Left cardiac atrium (tissue), 4 donors: ENCODE data around the gene KIF27. TPM values are rescaled to one million over a fixed set of nuclear protein-coding genes. Genes with fewer than 3 reads are reported as not detected.
"Not testable (repeated sequence)": the region's sequence is repeated elsewhere in the genome, so short reads cannot be mapped to it uniquely, and the experiment has no call there.

Source experiments
- ATAC-seq, 2 donors: fragments of 200-7000 bp; cut with Tn5 transposase; one replicate each; pipeline ENCODE4 v1.9.1; 2020; ENCODE audit warnings: mild to moderate bottlenecking in 2 of 2, moderate library complexity in 2 of 2
- DNase-seq: peaks from one replicate; pipeline ENCODE4 v3.0.0-alpha.2; 2020
- intact Hi-C, 2 donors: fragments of 100-400 bp; cut with DNase I; formaldehyde crosslinking; loops; one replicate each; pipeline versions ENCODE4 v1.14.1 to v1.15.1; 2022 to 2023
- long read RNA-seq: library from polyadenylated mRNA; unstranded; transcript quantifications from one replicate; pipeline ENCODE4 v2.0.0, GENCODE V29; 2021
- total RNA-seq, 2 donors: library from RNA; stranded (reverse); fragmentation: NEBNext Ultra II Directional; extraction: Animal tissue kit (Norgen Biotek cat#: 25700); gene quantifications; one replicate each; pipeline ENCODE4 v1.2.1, GENCODE V29; 2021
- donor health status: DM: no; HTN: yes; CAD: no.
- donor health status: DM: no; HTN: yes; CAD: no; lungs with severe emphysema.
- donor health status: DM: yes; HTN: yes; CAD: no.
- donor health status: Dilated cardiomyopathy.

The KIF27 gene, protein sequence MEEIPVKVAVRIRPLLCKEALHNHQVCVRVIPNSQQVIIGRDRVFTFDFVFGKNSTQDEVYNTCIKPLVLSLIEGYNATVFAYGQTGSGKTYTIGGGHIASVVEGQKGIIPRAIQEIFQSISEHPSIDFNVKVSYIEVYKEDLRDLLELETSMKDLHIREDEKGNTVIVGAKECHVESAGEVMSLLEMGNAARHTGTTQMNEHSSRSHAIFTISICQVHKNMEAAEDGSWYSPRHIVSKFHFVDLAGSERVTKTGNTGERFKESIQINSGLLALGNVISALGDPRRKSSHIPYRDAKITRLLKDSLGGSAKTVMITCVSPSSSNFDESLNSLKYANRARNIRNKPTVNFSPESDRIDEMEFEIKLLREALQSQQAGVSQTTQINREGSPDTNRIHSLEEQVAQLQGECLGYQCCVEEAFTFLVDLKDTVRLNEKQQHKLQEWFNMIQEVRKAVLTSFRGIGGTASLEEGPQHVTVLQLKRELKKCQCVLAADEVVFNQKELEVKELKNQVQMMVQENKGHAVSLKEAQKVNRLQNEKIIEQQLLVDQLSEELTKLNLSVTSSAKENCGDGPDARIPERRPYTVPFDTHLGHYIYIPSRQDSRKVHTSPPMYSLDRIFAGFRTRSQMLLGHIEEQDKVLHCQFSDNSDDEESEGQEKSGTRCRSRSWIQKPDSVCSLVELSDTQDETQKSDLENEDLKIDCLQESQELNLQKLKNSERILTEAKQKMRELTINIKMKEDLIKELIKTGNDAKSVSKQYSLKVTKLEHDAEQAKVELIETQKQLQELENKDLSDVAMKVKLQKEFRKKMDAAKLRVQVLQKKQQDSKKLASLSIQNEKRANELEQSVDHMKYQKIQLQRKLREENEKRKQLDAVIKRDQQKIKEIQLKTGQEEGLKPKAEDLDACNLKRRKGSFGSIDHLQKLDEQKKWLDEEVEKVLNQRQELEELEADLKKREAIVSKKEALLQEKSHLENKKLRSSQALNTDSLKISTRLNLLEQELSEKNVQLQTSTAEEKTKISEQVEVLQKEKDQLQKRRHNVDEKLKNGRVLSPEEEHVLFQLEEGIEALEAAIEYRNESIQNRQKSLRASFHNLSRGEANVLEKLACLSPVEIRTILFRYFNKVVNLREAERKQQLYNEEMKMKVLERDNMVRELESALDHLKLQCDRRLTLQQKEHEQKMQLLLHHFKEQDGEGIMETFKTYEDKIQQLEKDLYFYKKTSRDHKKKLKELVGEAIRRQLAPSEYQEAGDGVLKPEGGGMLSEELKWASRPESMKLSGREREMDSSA (N-terminal part only)
- 1 to 10 TPM; 4.5 to 4.8 TPM for total RNA-seq
- long read RNA-seq, partial matches to known transcripts, result 2 of 6 reads
- long read RNA-seq, other reads (novel, unspliced or antisense), result 4 of 6 reads

DNA sequence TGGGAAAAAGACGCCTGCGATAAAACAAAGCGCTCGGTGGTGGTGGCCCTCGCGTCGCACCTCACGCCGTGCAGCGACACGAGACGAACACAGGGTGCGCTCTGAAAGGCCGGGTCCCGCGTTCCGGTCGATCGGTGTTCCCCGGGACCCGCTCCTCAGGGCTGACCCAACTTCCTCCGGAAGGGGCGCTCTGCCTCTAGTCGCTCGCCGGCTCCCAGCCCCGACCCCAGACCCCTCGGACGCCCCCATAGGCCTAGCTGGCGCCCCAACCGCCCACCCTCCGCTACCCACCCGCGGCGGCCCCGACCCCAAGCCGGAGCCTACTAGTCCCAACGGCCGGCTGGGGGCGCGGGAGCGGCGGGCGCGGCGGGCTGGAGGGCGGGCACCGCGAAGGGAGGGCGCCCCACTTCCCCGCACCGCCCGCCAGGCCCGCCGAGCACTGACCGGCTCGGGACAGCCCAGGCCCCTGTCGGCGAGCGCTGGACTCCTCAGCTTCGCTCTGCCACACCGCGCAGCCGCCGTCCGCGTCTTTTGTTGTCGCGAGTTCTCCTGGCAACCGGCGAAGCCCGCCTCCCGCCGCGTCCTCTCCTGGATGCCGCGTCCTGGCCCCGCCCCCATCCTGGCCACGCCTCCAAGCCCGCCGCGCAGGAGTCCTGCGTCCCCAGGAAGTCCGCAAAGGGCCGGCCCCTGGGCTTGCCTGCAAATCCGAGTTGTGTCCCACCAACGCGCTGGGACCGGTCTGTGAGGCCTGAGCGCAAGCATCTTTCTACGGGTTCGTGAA lies at the start of gene KIF27:
TSS of gene KIF27 (minus strand) at position 506 of the 781 bp plus-strand sequence. CDS start 5,841 bp downstream, outside the sequence.
- intact Hi-C loops, result loop anchor here in 1 of 2 donors (5.0 kb wide), 1 partner anchor 61 kb away; the partner anchor contains the start of genes HNRNPK and RMI1
- peak; percentile 98 to 99 for ATAC-seq
- DNase-seq, result peak; percentile 99

DNA sequence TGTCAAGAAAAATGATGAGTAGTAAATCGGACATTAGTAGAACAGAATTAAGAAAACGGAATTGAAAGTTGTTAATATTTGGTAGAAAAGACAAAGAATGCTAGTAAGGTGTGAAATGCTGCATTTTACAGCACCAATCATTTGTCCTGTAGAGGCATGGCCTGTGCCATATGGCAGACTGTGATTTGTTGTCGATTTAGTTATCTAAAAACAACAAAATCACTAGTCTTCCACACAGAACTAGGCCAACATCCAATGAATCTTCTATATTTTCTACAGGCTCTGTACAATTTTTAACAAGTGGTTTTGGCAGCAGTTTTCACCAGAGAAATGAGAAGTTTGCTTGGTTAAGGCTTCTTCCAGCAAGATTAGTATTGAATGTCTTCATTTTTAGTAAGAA lies 48.4 kb upstream of the KIF27 start:
- ATAC-seq, result no peak
- no peak for DNase-seq
- intact Hi-C loops, result no loop called here

DNA sequence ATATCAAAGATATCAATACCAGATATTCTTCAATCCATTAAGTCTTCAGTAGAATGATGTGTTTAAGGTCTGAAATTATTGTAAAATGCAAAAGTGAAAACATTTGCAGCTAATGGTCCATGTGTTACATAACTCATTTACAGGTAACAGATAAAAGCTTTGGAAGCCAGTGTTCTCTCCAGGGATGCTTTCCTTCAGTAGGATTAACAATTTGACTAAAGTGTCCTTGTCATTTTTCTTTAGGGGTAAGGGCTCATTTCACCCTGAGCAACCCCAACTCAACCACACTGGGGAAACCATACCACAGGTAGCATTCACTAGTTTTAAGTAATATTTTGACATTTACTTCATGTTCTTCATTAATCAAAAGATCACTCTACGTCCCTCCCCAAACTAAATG lies 45.8 kb upstream of the KIF27 start:
- DNase-seq (no peak), ATAC-seq (no peak)
- intact Hi-C loops, result no loop called here

DNA sequence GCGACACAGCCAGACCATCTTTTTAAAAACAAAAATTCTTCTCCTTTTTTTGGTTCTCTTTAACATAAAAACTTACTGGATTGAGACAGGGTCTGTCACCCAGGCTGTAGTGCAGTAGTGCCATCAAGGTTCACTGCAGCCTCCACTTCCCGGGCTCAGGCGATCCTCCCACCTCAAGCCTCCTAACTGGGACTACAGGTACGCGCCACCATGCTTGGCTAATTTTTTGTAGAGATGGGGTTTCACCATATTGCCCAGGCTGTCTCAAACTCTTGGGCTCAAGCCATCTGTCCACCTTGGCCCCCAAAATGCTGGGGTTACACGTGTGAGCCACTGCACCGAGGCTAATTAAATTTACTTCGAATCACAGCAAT lies 45.0 kb upstream of the KIF27 start:
- ATAC-seq (peak; percentile 4 to 39), DNase-seq (no peak)
- intact Hi-C loops, result no loop called here

DNA sequence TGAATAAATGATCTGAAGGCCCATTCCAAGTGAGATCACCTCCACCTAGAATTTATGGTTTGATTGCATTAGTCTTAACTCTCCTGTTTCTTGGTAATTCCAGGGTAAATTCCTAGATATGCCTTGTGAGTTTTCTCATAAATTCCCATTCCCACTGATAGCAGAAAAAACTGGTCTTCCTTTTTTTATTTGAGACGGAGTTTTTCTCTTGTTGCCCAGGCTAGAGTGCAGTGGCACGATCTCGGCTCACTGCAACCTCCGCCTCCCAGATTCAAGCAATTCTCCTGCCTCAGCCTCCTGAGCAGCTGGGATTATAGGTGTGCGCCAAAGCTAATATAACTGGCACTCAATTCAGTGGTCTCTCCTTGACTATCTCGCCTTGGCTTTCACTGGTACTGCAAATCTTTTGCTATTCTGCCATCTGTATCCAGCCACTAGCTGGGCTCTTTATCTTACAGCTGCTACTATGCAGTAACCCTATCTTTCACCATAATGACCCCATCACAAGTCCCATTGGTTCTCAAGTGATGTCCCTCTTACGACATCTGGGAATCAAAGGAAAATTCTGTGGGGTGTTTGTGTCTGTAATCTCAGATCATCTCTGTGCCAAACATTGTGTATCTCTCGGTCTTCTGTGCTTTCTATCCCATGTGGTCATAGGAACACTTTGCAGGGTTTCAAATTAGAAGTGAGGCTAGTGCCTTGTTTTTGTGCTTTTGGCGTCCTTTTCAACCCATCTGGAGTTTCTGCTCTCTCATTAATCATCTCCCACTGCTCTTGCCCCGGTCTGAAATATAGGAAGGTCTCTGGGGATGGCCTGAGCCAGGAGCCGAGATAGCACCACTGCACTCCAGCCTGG lies 44.3 kb upstream of the KIF27 start:
- ATAC-seq (peak; percentile 31 to 47), DNase-seq (no peak)
- intact Hi-C loops, result no loop called here

DNA sequence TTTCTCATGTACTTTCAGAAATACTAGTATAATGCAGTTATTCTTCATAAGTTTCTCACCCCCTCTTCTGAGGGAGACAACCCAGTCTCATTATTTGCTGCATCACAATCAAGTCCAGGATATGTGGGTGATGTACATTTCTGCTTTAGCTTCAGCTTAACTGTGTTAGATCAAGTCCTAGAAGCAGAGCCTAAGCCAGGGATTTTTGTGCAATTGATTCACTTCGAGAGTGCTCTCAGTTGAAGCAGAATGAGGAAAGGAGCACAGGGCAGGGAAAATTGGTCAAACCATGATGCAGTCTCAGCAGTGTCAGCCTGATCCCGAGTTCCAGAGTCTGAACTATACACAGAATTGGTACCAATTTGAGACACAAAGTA lies 43.7 kb upstream of the KIF27 start:
- DNase-seq (no peak), ATAC-seq (peak; percentile 11 to 18)
- intact Hi-C loops, result no loop called here

DNA sequence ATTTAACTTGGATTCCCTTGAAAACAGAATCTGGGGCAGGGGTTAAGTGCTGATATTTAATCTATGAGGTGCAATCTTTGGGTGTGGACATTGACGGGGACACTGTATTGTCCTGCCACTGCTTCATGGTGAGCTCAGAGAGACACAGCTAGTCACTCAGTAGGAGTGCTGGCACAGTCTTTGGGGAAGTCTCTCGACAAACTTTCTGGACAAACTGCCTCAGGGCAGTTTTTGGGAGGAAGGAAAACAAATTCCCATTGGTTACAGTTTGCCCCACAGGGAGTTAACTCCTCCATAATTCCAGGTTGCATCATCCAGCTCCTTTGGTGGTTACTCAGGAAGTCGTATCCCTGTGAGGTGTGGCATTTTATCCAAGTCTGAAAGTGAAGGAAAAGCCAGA lies 40.9 kb upstream of the KIF27 start:
- ATAC-seq, result no peak

DNA sequence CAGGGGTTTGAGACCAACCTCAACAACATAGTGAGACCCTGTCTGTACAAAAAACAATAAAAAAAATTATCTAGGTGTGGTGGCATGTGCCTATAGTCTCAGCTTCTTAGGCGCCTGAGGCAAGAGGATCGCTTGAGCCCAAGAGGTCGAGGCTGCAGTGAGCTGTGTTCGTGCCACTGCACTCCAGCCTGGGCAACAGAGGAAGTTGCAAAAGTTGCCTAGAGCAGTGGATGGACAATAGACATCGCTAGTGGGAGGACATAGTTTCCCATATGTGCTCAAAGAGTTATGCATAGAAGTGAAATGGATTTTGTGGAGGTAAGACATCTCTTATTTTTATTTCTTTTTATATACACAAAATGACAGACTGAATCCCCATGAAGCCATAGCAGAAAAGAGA lies 39.8 kb upstream of the KIF27 start:
- no peak for ATAC-seq

More for the DNA sequence above, 40.9 kb upstream of the KIF27 start:
- no peak for DNase-seq
- intact Hi-C loops, result no loop called here

DNA sequence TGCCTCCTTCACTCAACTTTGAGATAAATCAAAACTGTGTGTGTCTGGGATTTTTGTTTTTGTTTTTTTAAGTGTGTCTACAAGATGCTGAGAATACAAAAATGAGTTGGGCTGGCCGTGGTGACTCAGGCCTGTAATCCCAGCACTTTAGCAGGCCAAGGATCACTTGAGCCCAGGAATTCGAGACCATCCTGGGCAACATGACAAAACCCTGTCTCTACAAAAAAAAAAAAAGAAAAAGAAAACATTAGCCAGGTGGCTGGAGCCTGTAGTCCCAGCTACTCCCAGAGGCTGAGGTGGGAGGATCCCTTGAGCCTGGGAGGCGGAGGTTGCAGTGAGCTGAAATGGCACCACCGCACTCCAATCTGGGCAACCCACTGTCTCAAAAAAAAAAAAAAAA lies 37.8 kb upstream of the KIF27 start:
- ATAC-seq, result peak in 1 of 2 donors; percentile 7
- no peak for DNase-seq
- intact Hi-C loops, result no loop called here

More for the DNA sequence above, 39.8 kb upstream of the KIF27 start:
- DNase-seq, result no peak
- intact Hi-C loops, result no loop called here

DNA sequence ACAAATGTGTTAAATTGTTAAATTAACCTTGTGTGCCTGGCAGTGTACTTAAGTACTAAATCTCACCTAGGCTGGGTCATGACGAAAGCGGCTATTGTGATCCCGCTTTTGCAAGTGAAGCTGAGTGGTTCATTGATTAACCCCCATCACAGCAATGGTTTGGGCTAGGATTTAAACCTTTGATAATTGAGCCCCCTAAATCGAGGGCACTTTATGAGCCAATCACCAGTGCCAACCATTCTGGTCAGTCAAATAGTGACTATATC lies 35.9 kb upstream of the KIF27 start:
- DNase-seq (no peak), ATAC-seq (no peak)
- intact Hi-C loops, result no loop called here

DNA sequence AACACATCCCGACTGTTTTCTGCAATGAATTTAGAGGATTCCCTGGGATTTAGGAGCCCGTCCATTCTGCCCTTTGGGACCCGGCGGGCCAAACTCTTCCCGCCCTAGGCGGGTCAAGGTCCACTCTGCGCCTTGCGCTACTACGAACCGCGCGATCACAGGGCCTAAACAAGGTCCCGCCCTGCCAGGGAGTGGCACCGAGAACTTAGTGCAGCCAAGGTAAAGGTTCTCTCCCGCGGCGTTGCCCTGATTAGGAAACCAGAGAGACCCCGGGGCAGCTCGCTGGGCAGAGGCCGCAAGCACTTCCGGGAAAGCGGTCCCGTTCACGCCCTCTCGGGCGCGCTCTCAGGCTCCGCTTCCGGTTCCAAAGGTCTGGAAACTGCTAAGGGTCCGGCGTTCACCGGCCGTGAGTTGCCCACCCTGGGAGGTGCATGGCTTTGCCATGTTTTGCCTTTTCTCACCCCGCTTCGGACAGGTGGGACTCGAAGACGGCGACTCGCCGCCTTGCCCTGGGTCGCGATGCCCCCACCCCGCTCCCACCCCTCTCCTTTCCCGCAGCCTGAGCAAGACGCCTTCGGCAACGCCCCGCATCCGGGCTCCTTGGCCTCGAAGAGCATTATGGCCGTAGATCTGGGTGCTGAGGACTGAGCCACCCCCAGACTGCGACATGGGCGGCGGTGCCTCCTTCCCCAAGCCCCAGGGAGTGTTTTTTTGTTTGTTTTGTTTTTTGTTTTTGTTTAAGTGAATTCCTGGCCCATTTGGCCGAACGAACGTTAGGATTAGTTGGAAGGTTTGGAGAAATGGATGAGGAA lies 35.4 kb upstream of the KIF27 start:
- intact Hi-C loops, result no loop called here

DNA sequence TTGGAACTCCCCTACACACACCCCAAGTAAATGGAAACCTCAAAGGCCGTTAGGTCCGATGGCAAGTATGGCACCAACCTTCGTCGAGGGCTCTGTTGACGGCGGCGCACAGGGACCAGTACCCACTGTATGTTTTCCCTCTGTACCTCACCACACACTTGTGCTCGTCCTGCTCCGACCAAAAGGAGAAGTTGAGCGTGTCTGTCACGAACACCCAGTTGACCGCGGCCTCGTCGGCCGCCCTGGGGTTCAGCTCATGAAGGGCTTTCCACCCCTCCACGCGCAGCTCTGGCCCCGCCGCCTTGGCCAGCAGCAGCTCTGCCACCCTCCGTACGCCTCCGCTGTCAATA lies 34.8 kb upstream of the KIF27 start:
- peak; percentile 61 to 70 for ATAC-seq
- intact Hi-C loops, result no loop called here
- DNase-seq, result peak; percentile 47

More for the DNA sequence above, 35.4 kb upstream of the KIF27 start:
- DNase-seq (peak; percentile 86), ATAC-seq (peak; percentile 96)

DNA sequence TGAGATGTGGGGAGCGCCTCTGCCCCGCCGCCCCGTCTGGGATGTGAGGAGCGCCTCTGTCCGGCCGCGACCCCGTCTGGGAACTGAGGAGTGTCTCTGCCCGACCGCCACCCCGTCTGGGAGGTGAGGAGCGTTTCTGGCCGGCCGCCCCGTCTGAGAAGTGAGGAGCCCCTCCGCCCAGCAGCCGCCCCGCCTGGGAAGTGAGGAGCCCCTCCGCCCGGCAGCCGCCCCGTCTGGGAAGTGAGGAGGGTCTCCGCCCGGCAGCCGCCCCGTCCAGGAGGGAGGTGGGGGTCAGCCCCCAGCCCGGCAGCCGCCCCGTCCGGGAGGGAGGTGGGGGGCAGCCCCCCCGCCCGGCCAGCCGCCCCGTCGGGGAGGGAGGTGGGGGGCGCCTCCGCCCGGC lies 26.9 kb upstream of the KIF27 start:
- ATAC-seq, intact Hi-C loops, DNase-seq: not testable (repeated sequence)

DNA sequence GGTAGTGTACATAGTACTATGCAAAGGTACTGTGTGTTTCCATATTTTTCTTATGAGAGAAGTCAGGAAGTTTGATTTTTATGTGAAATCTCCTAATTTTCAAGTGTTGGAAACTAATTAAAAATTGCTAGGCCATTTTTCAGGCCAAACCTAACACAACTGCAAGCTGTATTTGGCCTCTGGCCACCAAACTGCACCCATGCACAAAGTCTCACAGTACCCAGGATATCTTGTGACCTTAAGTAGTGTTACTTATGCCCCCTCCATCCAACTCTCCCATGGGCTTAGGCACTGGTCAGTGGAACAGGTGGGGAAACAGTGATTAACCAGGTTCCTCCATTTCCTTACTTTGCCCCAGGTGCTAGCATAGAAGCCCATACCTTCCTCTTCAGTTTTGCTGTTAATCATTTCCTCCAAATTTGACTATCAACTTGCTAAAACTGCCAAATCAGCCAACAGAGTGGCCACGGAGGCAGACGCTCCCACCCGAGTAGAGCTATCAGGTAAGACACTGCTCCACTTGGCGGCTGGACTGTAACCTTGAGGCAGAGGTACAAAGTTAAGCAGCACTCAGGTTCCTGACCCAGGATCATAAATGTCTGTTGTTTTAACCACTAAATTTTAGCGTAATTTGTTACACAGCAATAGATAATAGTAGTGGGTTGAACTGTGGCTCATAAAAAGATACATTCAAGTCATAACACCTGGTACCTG lies 19.5 kb upstream of the KIF27 start:
- DNase-seq (no peak), ATAC-seq (no peak)
- intact Hi-C loops, result no loop called here

DNA sequence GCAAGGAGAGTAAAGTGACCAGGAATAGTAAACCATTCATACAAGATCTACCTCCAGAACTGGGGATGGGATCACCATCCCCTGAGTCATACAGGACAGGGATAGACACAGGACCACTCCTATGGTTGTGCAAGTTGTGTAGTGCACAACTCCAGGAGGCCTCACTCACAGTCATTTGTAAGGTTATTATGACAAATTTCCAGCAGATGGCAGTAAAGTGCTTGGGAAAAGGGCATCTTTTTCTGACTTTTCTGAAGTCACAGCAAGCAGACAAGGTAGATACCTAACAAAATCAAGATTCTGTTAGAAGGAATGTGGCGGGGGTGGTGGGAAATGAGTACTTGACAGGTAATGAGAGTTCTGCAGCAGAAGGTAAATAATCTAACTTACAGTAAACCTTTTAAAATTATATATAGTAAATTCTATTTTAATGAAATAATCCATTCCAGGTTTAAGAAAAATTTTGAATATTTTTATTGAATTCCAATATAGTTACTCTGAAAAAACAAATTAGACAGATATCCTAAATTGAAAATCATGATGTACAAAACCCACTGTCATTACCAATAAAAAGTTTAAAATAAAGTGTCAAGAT lies 16.7 kb upstream of the KIF27 start:
- peak in 1 of 2 donors; percentile 56 for ATAC-seq

DNA sequence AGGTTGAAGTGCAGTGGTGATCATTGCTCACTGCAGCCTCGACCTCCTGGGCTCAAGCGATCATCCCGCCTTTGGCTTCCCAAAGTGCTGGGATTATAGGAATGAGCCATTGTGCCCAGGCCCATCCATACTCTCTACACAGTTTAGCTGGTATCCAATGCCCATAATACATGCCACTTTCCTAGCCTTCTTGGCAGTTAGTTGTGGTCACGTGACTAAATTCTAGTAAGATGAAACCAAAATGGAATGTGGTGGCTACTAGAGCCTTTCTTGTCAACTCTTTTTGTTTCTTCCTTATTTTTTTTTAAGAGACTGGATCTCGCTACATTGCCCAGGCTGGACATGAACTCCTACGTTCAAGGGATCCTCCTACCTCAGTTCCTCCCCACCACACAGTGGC lies 15.3 kb upstream of the KIF27 start:
- intact Hi-C loops, result loop anchor here in 1 of 2 donors (5.0 kb wide), 1 partner anchor 326 kb away; no protein-coding TSS in a partner anchor
- DNase-seq (no peak), ATAC-seq (no peak)

More for the DNA sequence above, 16.7 kb upstream of the KIF27 start:
- intact Hi-C loops, result loop anchor here (1.0 to 5.0 kb wide), 3 partner anchors 323 to 377 kb away; no protein-coding TSS in a partner anchor
- no peak for DNase-seq
